HCT116 (cell line): ENCODE results near the gene SLC2A4. TPM values are rescaled to one million over a fixed set of nuclear protein-coding genes. Genes with fewer than 3 reads are reported as not detected.

Experiments used
- ATAC-seq: fragments of 200-7000 bp; cut with Tn5 transposase; 2 replicates; pipeline ENCODE4 v1.9.1; 2020; ENCODE audit warnings: mild to moderate bottlenecking, moderate library complexity
- BruUV-seq: library from RNA; stranded (reverse); fragments of 400-500 nt; replicated peaks from 2 replicates; lab custom pipeline; 2021; lab: Mats Ljungman, UMichigan
- CTCF ChIA-PET: fragments of 300-600 bp; sonication (Branson Sonifier 250); formaldehyde crosslinking; loops from one replicate; lab custom pipeline; 2021; ENCODE audit warnings: antibody characterized with exemption; lab: Charles Lee
- POLR2A ChIA-PET: fragments of 300-600, 350-600 bp; sonication (Branson Sonifier 250); formaldehyde crosslinking; loops from one replicate; lab custom pipeline; 2021; ENCODE audit warnings: antibody characterized with exemption; lab: Charles Lee
- RAD21 ChIA-PET, 2 experiments: fragments of 300-600 bp; sonication (Branson Sonifier 250); formaldehyde crosslinking; loops; one replicate each; lab custom pipeline; 2023; ENCODE audit warnings: low total read pairs in 2 of 2; ENCODE audit not compliant: uncharacterized antibody in 2 of 2, unreplicated experiment in 2 of 2, low non-redundant PET in 1 of 2; lab: Charles Lee
- DNase-seq: peaks from one replicate; pipeline ENCODE4 v3.0.0-alpha.2; 2010; ENCODE audit warnings: low read depth, low spot score
- H2AFZ ChIP-seq: fragments of 200-600 bp; shearing (Covaris generic), sonication (generic); 2 replicates; pipeline ENCODE4 v1.6.1; 2017; ENCODE audit warnings: low read depth, mixed run types, mixed read lengths, antibody characterized with exemption, low read length; ENCODE audit not compliant: poor library complexity, severe bottlenecking
- H3K27ac ChIP-seq: 2 replicates; pipeline ENCODE4 v1.5.1; 2012; ENCODE audit warnings: low read depth, low read length
- H3K27me3 ChIP-seq: fragments of 200-600 bp; sonication (generic); 2 replicates; pipeline ENCODE4 v1.6.1; 2016; ENCODE audit warnings: mixed run types, low read length, mixed read lengths; ENCODE audit not compliant: insufficient read depth
- H3K36me3 ChIP-seq, 2 experiments: fragments of 200-500 bp in 1 of 2; fragments of 200-600 bp in 1 of 2; sonication (Bioruptor generic) in 1 of 2; sonication (generic) in 1 of 2; 2 replicates each; pipeline versions ENCODE4 v1.5.1 to v1.6.1; 2014 to 2016; ENCODE audit warnings: low read length in 2 of 2, inconsistent platforms in 1 of 2, mixed read lengths in 1 of 2, mixed run types in 1 of 2; ENCODE audit not compliant: insufficient read depth in 2 of 2, control insufficient read depth in 1 of 2
- H3K4me1 ChIP-seq, 2 experiments: fragments of 200-600 bp in 1 of 2; sonication (generic) in 1 of 2; 2 replicates each; pipeline versions ENCODE4 v1.5.1 to v1.6.1; 2012 to 2017; ENCODE audit warnings: low read length in 2 of 2, inconsistent platforms in 1 of 2, mild to moderate bottlenecking in 1 of 2, mixed read lengths in 1 of 2, mixed run types in 1 of 2, moderate library complexity in 1 of 2; ENCODE audit not compliant: insufficient read depth in 2 of 2, control insufficient read depth in 1 of 2
- H3K4me2 ChIP-seq: fragments of 200-600 bp; sonication (generic); 2 replicates; pipeline ENCODE4 v1.6.1; 2017; ENCODE audit warnings: mixed run types, low read length, mixed read lengths
- H3K4me3 ChIP-seq, 2 experiments: fragments of 200-600 bp in 1 of 2; sonication (generic) in 1 of 2; replicated peaks in 1 of 2; 2 replicates each; pipeline ENCODE4 v1.5.1; 2011 to 2016; ENCODE audit warnings: low read length in 2 of 2, control low read depth in 1 of 2, low read depth in 1 of 2, mild to moderate bottlenecking in 1 of 2, mixed read lengths in 1 of 2, mixed run types in 1 of 2
- H3K79me2 ChIP-seq: fragments of 200-600 bp; sonication (generic); 2 replicates; pipeline ENCODE4 v1.6.1; 2017; ENCODE audit warnings: mild to moderate bottlenecking, mixed run types, low read length, moderate library complexity, mixed read lengths; ENCODE audit not compliant: insufficient read depth
- H3K9ac ChIP-seq: fragments of 200-600 bp; sonication (generic); 2 replicates; pipeline ENCODE4 v1.6.1; 2016; ENCODE audit warnings: low read length, mixed read lengths
- H3K9me2 ChIP-seq: fragments of 200-600 bp; sonication (generic), shearing (Covaris generic); 2 replicates; pipeline ENCODE4 v1.6.1; 2017; ENCODE audit warnings: mixed run types, mild to moderate bottlenecking, moderate library complexity; ENCODE audit not compliant: insufficient read depth
- H3K9me3 ChIP-seq, 2 experiments: fragments of 200-500 bp in 1 of 2; fragments of 200-600 bp in 1 of 2; sonication (Bioruptor generic) in 1 of 2; sonication (generic) in 1 of 2; 2 replicates each; pipeline ENCODE4 v1.6.1; 2014 to 2017; ENCODE audit warnings: low read length in 2 of 2, mixed read lengths in 2 of 2, inconsistent platforms in 1 of 2, low read depth in 1 of 2, mild to moderate bottlenecking in 1 of 2, mixed run types in 1 of 2, moderate library complexity in 1 of 2; ENCODE audit not compliant: control insufficient read depth in 1 of 2, insufficient read depth in 1 of 2
- H4K20me1 ChIP-seq: fragments of 200-600 bp; sonication (generic), shearing (Covaris generic); 2 replicates; pipeline ENCODE4 v1.6.1; 2017; ENCODE audit warnings: mixed run types, mild to moderate bottlenecking, moderate library complexity; ENCODE audit not compliant: insufficient read depth
- ATF3 ChIP-seq: IDR thresholded peaks from 2 replicates; pipeline ENCODE4 v1.6.1; 2012
- CBX3 ChIP-seq: IDR thresholded peaks from 2 replicates; pipeline ENCODE4 v1.6.1; 2012; ENCODE audit warnings: low read depth
- CEBPB ChIP-seq: IDR thresholded peaks from 2 replicates; pipeline ENCODE4 v1.6.1; 2012; ENCODE audit warnings: low read depth
- EGR1 ChIP-seq: IDR thresholded peaks from 2 replicates; pipeline ENCODE4 v1.6.1; 2012; ENCODE audit warnings: low read depth
- ELF1 ChIP-seq: IDR thresholded peaks from 2 replicates; pipeline ENCODE4 v1.6.1; 2012; ENCODE audit warnings: low read depth, borderline replicate concordance
- EZH2phosphoT487 ChIP-seq: fragments of 200-600 bp; IDR thresholded peaks from 2 replicates; pipeline ENCODE4 v1.6.1; 2018; ENCODE audit warnings: antibody characterized with exemption, borderline replicate concordance
- POLR2A ChIP-seq: IDR thresholded peaks from 2 replicates; pipeline ENCODE4 v1.7.0; 2011; ENCODE audit warnings: borderline replicate concordance; ENCODE audit not compliant: insufficient read depth, insufficient read length; ENCODE audit errors: extremely low read depth
- POLR2AphosphoS5 ChIP-seq: IDR thresholded peaks from 2 replicates; pipeline ENCODE4 v1.6.1; 2011; ENCODE audit warnings: mild to moderate bottlenecking, low read depth, low read length, moderate library complexity
- RAD21 ChIP-seq: IDR thresholded peaks from 2 replicates; pipeline ENCODE4 v1.6.1; 2012; ENCODE audit warnings: low read depth, mild to moderate bottlenecking
- SIN3A ChIP-seq: IDR thresholded peaks from 2 replicates; pipeline ENCODE4 v1.6.1; 2012; ENCODE audit warnings: low read depth
- SP1 ChIP-seq: IDR thresholded peaks from 2 replicates; pipeline ENCODE4 v1.6.1; 2012; ENCODE audit warnings: low read depth
- SRF ChIP-seq: IDR thresholded peaks from 2 replicates; pipeline ENCODE4 v1.6.1; 2012; ENCODE audit warnings: low read depth
- YY1 ChIP-seq: IDR thresholded peaks from 2 replicates; pipeline ENCODE4 v1.6.1; 2011; ENCODE audit warnings: low read length, low read depth, moderate library complexity, mild to moderate bottlenecking; ENCODE audit not compliant: insufficient replicate concordance; ENCODE audit errors: extremely low read depth
- ZBTB33 ChIP-seq: IDR thresholded peaks from 2 replicates; pipeline ENCODE4 v1.6.1; 2011; ENCODE audit warnings: mild to moderate bottlenecking, low read length, moderate library complexity; ENCODE audit not compliant: insufficient replicate concordance; ENCODE audit errors: extremely low read depth
- ZFX ChIP-seq: fragments of 450-650 bp; IDR thresholded peaks from 2 replicates; pipeline ENCODE4 v1.6.1; 2017
- ZNF274 ChIP-seq: fragments of 200-500 bp; sonication (Bioruptor generic); IDR thresholded peaks from 2 replicates; pipeline ENCODE4 v1.6.1; 2014; ENCODE audit warnings: mild to moderate bottlenecking, low read depth, low read length, inconsistent platforms
- intact Hi-C: fragments of 100-400 bp; cut with micrococcal nuclease; formaldehyde crosslinking; loops from 2 replicates; pipeline ENCODE4 v1.10.0; 2022
- total RNA-seq: library from RNA; stranded (reverse); gene quantifications from one replicate; pipeline ENCODE4 v1.2.1, GENCODE V29; 2021; ENCODE audit not compliant: unreplicated experiment

The SLC2A4 gene
- total RNA-seq, 1 experiment from 2014 or later: 2.5 TPM

GRCh38 chr17:7249214-7249613 lies 32.3 kb upstream of the SLC2A4 start:
- no peaks in the 10 kb centered on the region for H3K9me2 ChIP-seq
- H4K20me1 ChIP-seq: no peaks in the 10 kb centered on the region
- ChIA-PET CTCF (no interaction called here), POLR2A (no interaction called here), RAD21 (no interaction called here)
- H3K9me3 ChIP-seq: no peaks in the 10 kb centered on the region
- H3K27ac ChIP-seq: peak overlapping the region; percentile 22; the same call in 1 of the 2 replicates
- TF ChIP-seq POLR2AphosphoS5 (no peak), ZBTB33 (no peak), SP1 (no peak)
- H3K27me3 ChIP-seq: no peaks in the 10 kb centered on the region
- H3K4me1 ChIP-seq: peaks cover 13 to 25% of the 10 kb centered on the region in 2 experiments
- intact Hi-C loops: no loop called here
- DNase-seq (no peak), ATAC-seq (no peak)
- peak overlapping the region; percentile 99; the same call in 1 of the 2 replicates for H3K9ac ChIP-seq
- BruUV-seq: no TSS peak
- no peak overlapping the region for H3K4me3 ChIP-seq
- peaks cover 17 to 22% of the 10 kb centered on the region in 2 experiments; a peak in 3 of 4 replicates for H3K36me3 ChIP-seq
- no peak overlapping the region for H2AFZ ChIP-seq
- peaks cover 74% of the 10 kb centered on the region for H3K79me2 ChIP-seq
- H3K4me2 ChIP-seq: peak overlapping the region; percentile 21; the same call in 1 of the 2 replicates

- ChIA-PET CTCF (no interaction called here), POLR2A (no interaction called here), RAD21 (no interaction called here)
- no peak for ATAC-seq
- peak overlapping the region; percentile 82 to 99 for H3K4me3 ChIP-seq
- H4K20me1 ChIP-seq: no peaks in the 10 kb centered on the region
- H3K9me3 ChIP-seq: no peaks in the 10 kb centered on the region
- H3K4me1 ChIP-seq: peaks cover 13 to 25% of the 10 kb centered on the region in 2 experiments
- no peaks in the 10 kb centered on the region for H3K27me3 ChIP-seq
- peaks cover 80% of the 10 kb centered on the region for H3K79me2 ChIP-seq
- no TSS peak for BruUV-seq
- no peak overlapping the region for H2AFZ ChIP-seq
- no peaks in the 10 kb centered on the region for H3K9me2 ChIP-seq
- intact Hi-C loops: loop anchor here (5.0 kb wide), 1 partner anchor 57 kb away; the partner anchor contains the start of gene EIF5A
- no peak for DNase-seq
- H3K9ac ChIP-seq: peak overlapping the region; percentile 99
- peaks cover 16 to 17% of the 10 kb centered on the region in 2 experiments; a peak in 3 of 4 replicates for H3K36me3 ChIP-seq
- H3K27ac ChIP-seq: peak overlapping the region; percentile 84; the same call in 1 of the 2 replicates
- H3K4me2 ChIP-seq: peak overlapping the region; percentile 89
- TF ChIP-seq RAD21 (no peak), EGR1 (no peak), SRF (no peak), ZNF274 (no peak), YY1 (no peak), CBX3 (no peak), SIN3A (no peak), ZBTB33 (no peak), CEBPB (no peak), EZH2phosphoT487 (no peak), ZFX (no peak), POLR2A (no peak), ELF1 (no peak), POLR2AphosphoS5 (no peak), ATF3 (no peak)
These were observed 31.7 kb upstream of the SLC2A4 start for GRCh38 chr17:7249830-7250229.
